Suppressor macrophage (primary cell): ENCODE measurements around the gene PLAC8L1.

Experiments
- DNase-seq, 4 experiments: peaks; one replicate each; pipeline ENCODE4 v3.0.0-alpha.2; 2020 to 2022

The PLAC8L1 gene

GRCh38 chr5:146042628-146043279, 62.6 kb downstream of the PLAC8L1 start:
- DNase-seq, result no peak

GRCh38 chr5:146041180-146041789, 64.1 kb downstream of the PLAC8L1 start:
- peak in 2 of 4 experiments; percentile 10 to 35 for DNase-seq

- DNase-seq, result no peak
These were observed 64.8 kb downstream of the PLAC8L1 start for GRCh38 chr5:146040527-146040926.

GRCh38 chr5:146039420-146039819, 66.0 kb downstream of the PLAC8L1 start:
- peak; percentile 31 to 65 (median 54) for DNase-seq

GRCh38 chr5:146034605-146035004, 70.8 kb downstream of the PLAC8L1 start:
- DNase-seq, result no peak
